ENCODE measurements around the gene FAT4. TPM values are rescaled to one million over a fixed set of nuclear protein-coding genes. Genes with fewer than 3 reads are reported as not detected.

FAT4 gene
- total and polyA plus RNA-seq, 8 donors, result 0.46 to 76.7 (median 7.1) TPM

DNA sequence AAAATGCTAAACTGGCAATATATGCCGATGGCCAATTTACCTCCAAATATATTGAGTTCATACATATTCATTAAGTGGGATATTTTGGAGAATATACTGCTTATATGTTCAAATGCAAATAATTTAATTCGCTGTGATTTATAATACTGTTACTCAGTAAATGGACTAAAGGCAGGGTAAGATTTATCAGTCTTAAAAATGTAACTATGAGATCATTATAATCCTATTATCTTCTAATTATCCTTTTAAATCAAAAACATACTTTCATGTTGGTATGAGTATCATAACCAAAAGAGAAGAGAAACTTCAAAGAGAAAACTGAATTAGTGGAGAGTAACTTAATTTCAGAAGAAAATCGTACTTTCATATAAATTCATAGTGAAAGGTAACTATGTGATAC, 44.6 kb downstream of the FAT4 start:
- Histone ChIP-seq H3K27ac (no peak overlapping the region), H3K27me3 (no peaks in the 10 kb centered on the region), H3K4me3 (no peak overlapping the region), H3K36me3 (no peaks in the 10 kb centered on the region), H3K4me1 (peaks cover 0 to 5% (median 0%) of the 10 kb centered on the region in 4 donors), H3K9me3 (no peaks in the 10 kb centered on the region)
- no peak for DNase-seq
- WGBS, 5 donors, result 83 to 94% (median 90%) methylated on average over 3 of the region's 3 CpGs
- TF ChIP-seq EP300 (IDR thresholded peaks at IDR 0.05), result no peak
- TF ChIP-seq POLR2A (IDR thresholded peaks at IDR 0.05), result no peak
- TF ChIP-seq POLR2AphosphoS5 (IDR thresholded peaks at IDR 0.05), result no peak
- TF ChIP-seq, protein P1, sequence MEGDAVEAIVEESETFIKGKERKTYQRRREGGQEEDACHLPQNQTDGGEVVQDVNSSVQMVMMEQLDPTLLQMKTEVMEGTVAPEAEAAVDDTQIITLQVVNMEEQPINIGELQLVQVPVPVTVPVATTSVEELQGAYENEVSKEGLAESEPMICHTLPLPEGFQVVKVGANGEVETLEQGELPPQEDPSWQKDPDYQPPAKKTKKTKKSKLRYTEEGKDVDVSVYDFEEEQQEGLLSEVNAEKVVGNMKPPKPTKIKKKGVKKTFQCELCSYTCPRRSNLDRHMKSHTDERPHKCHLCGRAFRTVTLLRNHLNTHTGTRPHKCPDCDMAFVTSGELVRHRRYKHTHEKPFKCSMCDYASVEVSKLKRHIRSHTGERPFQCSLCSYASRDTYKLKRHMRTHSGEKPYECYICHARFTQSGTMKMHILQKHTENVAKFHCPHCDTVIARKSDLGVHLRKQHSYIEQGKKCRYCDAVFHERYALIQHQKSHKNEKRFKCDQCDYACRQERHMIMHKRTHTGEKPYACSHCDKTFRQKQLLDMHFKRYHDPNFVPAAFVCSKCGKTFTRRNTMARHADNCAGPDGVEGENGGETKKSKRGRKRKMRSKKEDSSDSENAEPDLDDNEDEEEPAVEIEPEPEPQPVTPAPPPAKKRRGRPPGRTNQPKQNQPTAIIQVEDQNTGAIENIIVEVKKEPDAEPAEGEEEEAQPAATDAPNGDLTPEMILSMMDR (IDR thresholded peaks at IDR 0.05), result no peak
- intact Hi-C loops (cut with DNase I; ENCODE audit: low total_unique reads), result no loop called here

DNA sequence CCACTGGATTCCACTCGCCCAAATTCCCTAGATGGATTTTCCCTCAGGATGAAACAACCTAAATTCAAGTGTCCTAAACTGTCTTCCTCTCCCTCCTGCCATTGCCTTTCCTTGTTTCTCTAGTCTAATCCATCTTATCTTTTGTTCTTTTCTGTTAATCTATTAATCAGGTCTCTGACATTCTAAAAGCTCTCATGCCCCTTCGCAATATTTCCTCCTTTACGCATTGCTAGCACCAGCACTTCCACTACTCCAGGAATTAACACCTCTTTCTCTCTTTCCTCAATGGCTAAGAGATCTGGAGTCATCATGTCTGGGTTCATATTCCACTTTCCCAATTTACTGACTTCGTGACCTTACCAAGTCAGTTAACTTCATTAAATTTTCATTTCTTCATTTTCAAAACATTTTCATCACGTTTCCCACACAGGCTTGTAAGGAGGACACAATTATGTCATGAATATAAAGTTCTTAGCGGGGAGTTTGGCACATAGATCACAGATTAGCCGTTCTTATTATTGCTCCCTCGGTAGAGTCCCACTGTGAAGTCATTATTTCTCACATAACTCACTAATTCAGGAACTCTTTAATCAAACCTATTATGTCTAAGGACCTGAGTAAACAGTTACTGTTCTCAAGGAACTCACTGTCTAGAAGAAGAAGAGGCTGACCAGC, 45.3 kb downstream of the FAT4 start:
- Histone ChIP-seq H3K36me3 (no peaks in the 10 kb centered on the region), H3K4me3 (no peak overlapping the region), H3K4me1 (peaks cover 0 to 5% (median 0%) of the 10 kb centered on the region in 4 donors), H3K9me3 (no peaks in the 10 kb centered on the region), H3K27ac (no peak overlapping the region), H3K27me3 (no peaks in the 10 kb centered on the region)
- 74 to 80% (median 78%) methylated on average over 8 of the region's 8 CpGs for WGBS, 5 donors
- intact Hi-C loops (cut with DNase I; ENCODE audit: low total_unique reads), result no loop called here
- no peak for DNase-seq
- TF ChIP-seq POLR2AphosphoS5 (IDR thresholded peaks at IDR 0.05), result no peak
- no peak for TF ChIP-seq EP300 (IDR thresholded peaks at IDR 0.05)
- TF ChIP-seq, protein P1 (IDR thresholded peaks at IDR 0.05), result no peak
- no peak for TF ChIP-seq POLR2A (IDR thresholded peaks at IDR 0.05)

DNA sequence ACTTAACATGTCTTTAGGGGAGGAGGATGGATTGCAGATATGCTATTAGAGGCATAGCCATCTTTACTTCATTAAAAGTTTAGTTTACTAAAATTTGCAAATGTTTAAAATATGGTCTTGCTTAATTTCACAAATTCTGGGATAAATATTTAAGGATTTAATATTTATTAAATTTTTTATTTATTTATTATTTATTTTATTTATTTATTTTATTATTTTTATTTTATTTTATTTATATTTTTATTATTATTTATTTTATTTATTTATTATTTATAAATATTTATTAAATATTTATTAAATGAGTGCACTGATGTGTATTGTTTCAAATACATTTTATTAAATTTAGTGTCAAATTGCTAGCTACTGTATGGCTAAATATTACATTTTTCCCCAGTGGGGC, 46.0 kb downstream of the FAT4 start:
- Histone ChIP-seq H3K27me3 (no peaks in the 10 kb centered on the region), H3K36me3 (no peaks in the 10 kb centered on the region), H3K4me1 (peaks cover 0 to 5% (median 0%) of the 10 kb centered on the region in 4 donors), H3K27ac (no peak overlapping the region), H3K4me3 (no peak overlapping the region), H3K9me3 (no peaks in the 10 kb centered on the region)
- TF ChIP-seq POLR2AphosphoS5 (IDR thresholded peaks at IDR 0.05) (no peak), POLR2A (IDR thresholded peaks at IDR 0.05) (no peak), EP300 (IDR thresholded peaks at IDR 0.05) (no peak)
- TF ChIP-seq, protein P1 (IDR thresholded peaks at IDR 0.05), result no peak
- DNase-seq, result no peak
- intact Hi-C loops (cut with DNase I; ENCODE audit: low total_unique reads), result no loop called here

Small RNAs within 50 kb of the gene (small RNA-seq; reads per million reads assigned to genes)
- 0 reads per million in 4 donors for gene RF00019
